SJCRH30 (cell line): ENCODE data around the gene PRMT7. TPM values are rescaled to one million over a fixed set of nuclear protein-coding genes. Genes with fewer than 3 reads are reported as not detected.
A peak's percentile ranks its signal among the peaks of the same experiment; 100 is the strongest.

ENCODE experiments used
- DNase-seq, 2 experiments: peaks; one replicate each; pipeline ENCODE4 v3.0.0-alpha.2; 2015 to 2020
- H3K27ac ChIP-seq: fragments of 250-450 bp; sonication (Bioruptor Pico); 2 replicates; pipeline ENCODE4 v1.5.1; 2020; ENCODE audit warnings: mild to moderate bottlenecking, moderate library complexity
- H3K27me3 ChIP-seq: fragments of 250-450 bp; sonication (Bioruptor Pico); 2 replicates; pipeline ENCODE4 v1.5.1; 2020; ENCODE audit warnings: mild to moderate bottlenecking, moderate library complexity
- H3K36me3 ChIP-seq: fragments of 250-450 bp; sonication (Bioruptor Pico); 2 replicates; pipeline ENCODE4 v1.5.1; 2020; ENCODE audit warnings: mild to moderate bottlenecking, moderate library complexity
- H3K4me1 ChIP-seq: fragments of 250-450 bp; sonication (Bioruptor Pico); 2 replicates; pipeline ENCODE4 v1.5.1; 2020; ENCODE audit warnings: mild to moderate bottlenecking, moderate library complexity
- H3K4me3 ChIP-seq: fragments of 250-450 bp; sonication (Bioruptor Pico); 2 replicates; pipeline ENCODE4 v1.5.1; 2020; ENCODE audit warnings: mild to moderate bottlenecking, moderate library complexity
- H3K9me3 ChIP-seq: fragments of 250-450 bp; sonication (Bioruptor Pico); replicated peaks from 2 replicates; pipeline ENCODE4 v1.5.1; 2020; ENCODE audit warnings: mild to moderate bottlenecking, moderate library complexity
- total RNA-seq: library from RNA; depleted of rRNA; stranded (reverse); fragments of >200 nt; shearing (Covaris generic); gene quantifications from 2 replicates; pipeline ENCODE4 v1.2.3, GENCODE V29; 2014

The PRMT7 gene
- total RNA-seq, 1 experiment from 2014 or later: 39.5 TPM

DNA sequence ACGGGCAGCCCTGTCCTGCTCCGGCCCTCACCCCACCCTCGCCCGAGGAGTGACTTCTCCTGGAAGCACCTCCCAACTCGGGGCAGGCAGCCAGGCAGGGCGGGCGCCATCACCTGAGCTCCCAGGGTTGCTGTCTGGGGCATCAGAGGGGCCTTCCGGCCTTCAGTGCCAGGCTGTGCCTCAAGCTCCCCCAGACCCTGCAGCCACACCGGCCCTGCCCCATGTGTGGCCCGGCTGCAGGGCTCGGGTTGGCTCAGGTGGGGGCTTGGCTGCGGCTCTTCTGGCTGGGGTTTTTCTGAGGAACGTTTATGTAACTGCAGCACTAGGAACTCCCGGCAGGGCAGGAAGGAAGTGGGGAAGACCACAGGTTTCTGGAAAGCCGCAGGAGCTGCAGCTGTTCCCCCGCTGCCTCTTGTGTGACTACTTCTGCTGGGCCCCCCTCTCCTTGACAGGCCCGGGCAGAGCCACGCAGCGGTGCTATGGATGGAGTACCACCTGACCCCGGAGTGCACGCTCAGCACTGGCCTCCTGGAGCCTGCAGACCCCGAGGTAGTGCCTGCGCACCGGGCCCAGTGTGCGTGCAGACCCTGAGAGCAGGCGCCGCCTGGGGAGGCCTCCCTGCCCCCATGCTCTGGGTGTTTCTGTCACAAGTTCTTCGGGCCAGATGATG lies 45.6 kb downstream of the PRMT7 start:
- Histone ChIP-seq H3K9me3 (no peaks in the 10 kb centered on the region), H3K4me3 (no peak overlapping the region), H3K27me3 (no peaks in the 10 kb centered on the region), H3K4me1 (peaks cover 16% of the 10 kb centered on the region), H3K27ac (peak overlapping the region; percentile 61), H3K36me3 (no peaks in the 10 kb centered on the region; the same call in 1 of the 2 replicates)
- DNase-seq: peak; percentile 83 to 84

- Histone ChIP-seq H3K27me3 (no peaks in the 10 kb centered on the region), H3K9me3 (no peaks in the 10 kb centered on the region), H3K27ac (peak overlapping the region; percentile 14; the same call in 1 of the 2 replicates), H3K36me3 (no peaks in the 10 kb centered on the region; the same call in 1 of the 2 replicates), H3K4me3 (no peak overlapping the region), H3K4me1 (peaks cover 16% of the 10 kb centered on the region)
- no peak for DNase-seq
Observed at GRCh38 chr16:68356919-68357286, 46.1 kb downstream of the PRMT7 start.

- Histone ChIP-seq H3K27ac (no peak overlapping the region), H3K4me3 (no peak overlapping the region), H3K27me3 (no peaks in the 10 kb centered on the region), H3K36me3 (no peaks in the 10 kb centered on the region; the same call in 1 of the 2 replicates), H3K4me1 (peaks cover 17% of the 10 kb centered on the region), H3K9me3 (no peaks in the 10 kb centered on the region)
- DNase-seq: no peak
Observed at GRCh38 chr16:68357521-68357922, 46.7 kb downstream of the PRMT7 start.

- Histone ChIP-seq H3K9me3 (no peaks in the 10 kb centered on the region), H3K4me3 (no peak overlapping the region), H3K27ac (no peak overlapping the region), H3K27me3 (no peaks in the 10 kb centered on the region), H3K4me1 (peaks cover 19% of the 10 kb centered on the region), H3K36me3 (no peaks in the 10 kb centered on the region; the same call in 1 of the 2 replicates)
- no peak for DNase-seq
Observed at GRCh38 chr16:68357923-68358322, 47.1 kb downstream of the PRMT7 start.

- Histone ChIP-seq H3K36me3 (no peaks in the 10 kb centered on the region; the same call in 1 of the 2 replicates), H3K27me3 (no peaks in the 10 kb centered on the region), H3K9me3 (no peaks in the 10 kb centered on the region), H3K4me3 (no peak overlapping the region), H3K4me1 (peaks cover 19% of the 10 kb centered on the region), H3K27ac (no peak overlapping the region)
- no peak for DNase-seq
Observed at GRCh38 chr16:68358951-68359350, 48.1 kb downstream of the PRMT7 start.

GRCh38 chr16:68359398-68360191 lies 48.8 kb downstream of the PRMT7 start:
- H3K4me3 ChIP-seq: no peak overlapping the region
- no peaks in the 10 kb centered on the region; the same call in 1 of the 2 replicates for H3K36me3 ChIP-seq
- peaks cover 19% of the 10 kb centered on the region for H3K4me1 ChIP-seq
- H3K27me3 ChIP-seq: no peaks in the 10 kb centered on the region
- no peaks in the 10 kb centered on the region for H3K9me3 ChIP-seq
- no peak overlapping the region for H3K27ac ChIP-seq
- DNase-seq: no peak

GRCh38 chr16:68360547-68360946 lies 49.7 kb downstream of the PRMT7 start:
- Histone ChIP-seq H3K4me3 (no peak overlapping the region), H3K27me3 (no peaks in the 10 kb centered on the region), H3K27ac (no peak overlapping the region), H3K36me3 (no peaks in the 10 kb centered on the region; the same call in 1 of the 2 replicates), H3K4me1 (peaks cover 19% of the 10 kb centered on the region), H3K9me3 (no peaks in the 10 kb centered on the region)
- no peak for DNase-seq

GRCh38 chr16:68360956-68361355 lies 50.1 kb downstream of the PRMT7 start:
- no peaks in the 10 kb centered on the region for H3K27me3 ChIP-seq
- peaks cover 14% of the 10 kb centered on the region for H3K4me1 ChIP-seq
- no peaks in the 10 kb centered on the region for H3K9me3 ChIP-seq
- H3K27ac ChIP-seq: no peak overlapping the region
- peak in 1 of 2 experiments; percentile 14 for DNase-seq
- H3K36me3 ChIP-seq: no peaks in the 10 kb centered on the region; the same call in 1 of the 2 replicates
- H3K4me3 ChIP-seq: no peak overlapping the region

- Histone ChIP-seq H3K36me3 (no peaks in the 10 kb centered on the region; the same call in 1 of the 2 replicates), H3K27me3 (no peaks in the 10 kb centered on the region), H3K9me3 (no peaks in the 10 kb centered on the region), H3K4me3 (no peak overlapping the region), H3K4me1 (peaks cover 10% of the 10 kb centered on the region), H3K27ac (no peak overlapping the region)
- DNase-seq: no peak
Observed at GRCh38 chr16:68361485-68361884, 50.7 kb downstream of the PRMT7 start.

DNA sequence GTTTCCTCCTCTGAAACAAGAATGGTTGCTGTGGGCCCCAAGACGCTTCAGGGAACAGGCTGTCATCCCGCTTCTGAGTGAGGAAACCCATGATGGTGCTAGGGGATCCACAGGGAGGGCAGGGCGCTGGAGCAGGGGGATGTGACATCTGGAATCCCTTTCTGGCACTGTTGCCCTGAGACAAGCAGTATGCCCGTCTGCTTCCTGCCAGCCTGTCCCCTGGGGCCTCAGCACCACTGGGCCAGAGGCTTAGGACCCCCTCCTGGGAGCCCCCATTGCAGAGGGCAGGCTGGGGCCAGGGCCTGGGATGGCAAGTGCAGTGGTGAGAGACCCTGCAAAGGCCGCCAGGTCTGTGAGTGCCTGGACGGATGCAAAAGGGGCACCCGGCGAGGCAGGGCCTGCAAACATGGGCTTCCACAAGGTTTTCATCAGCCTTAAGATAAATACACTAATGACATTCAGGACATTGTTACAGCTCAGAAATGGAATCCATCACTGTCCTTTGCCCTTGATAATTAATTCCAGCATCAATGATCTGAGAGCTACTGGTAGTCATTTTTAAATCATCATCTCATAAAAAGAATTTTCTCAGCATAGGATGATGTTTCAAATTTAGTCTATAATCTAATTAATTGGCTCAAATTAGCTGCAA lies 51.6 kb downstream of the PRMT7 start:
- Histone ChIP-seq H3K27ac (no peak overlapping the region), H3K36me3 (no peaks in the 10 kb centered on the region), H3K9me3 (no peaks in the 10 kb centered on the region), H3K4me1 (peaks cover 3% of the 10 kb centered on the region; the same call in 1 of the 2 replicates), H3K4me3 (no peak overlapping the region), H3K27me3 (no peaks in the 10 kb centered on the region)
- no peak for DNase-seq

DNA sequence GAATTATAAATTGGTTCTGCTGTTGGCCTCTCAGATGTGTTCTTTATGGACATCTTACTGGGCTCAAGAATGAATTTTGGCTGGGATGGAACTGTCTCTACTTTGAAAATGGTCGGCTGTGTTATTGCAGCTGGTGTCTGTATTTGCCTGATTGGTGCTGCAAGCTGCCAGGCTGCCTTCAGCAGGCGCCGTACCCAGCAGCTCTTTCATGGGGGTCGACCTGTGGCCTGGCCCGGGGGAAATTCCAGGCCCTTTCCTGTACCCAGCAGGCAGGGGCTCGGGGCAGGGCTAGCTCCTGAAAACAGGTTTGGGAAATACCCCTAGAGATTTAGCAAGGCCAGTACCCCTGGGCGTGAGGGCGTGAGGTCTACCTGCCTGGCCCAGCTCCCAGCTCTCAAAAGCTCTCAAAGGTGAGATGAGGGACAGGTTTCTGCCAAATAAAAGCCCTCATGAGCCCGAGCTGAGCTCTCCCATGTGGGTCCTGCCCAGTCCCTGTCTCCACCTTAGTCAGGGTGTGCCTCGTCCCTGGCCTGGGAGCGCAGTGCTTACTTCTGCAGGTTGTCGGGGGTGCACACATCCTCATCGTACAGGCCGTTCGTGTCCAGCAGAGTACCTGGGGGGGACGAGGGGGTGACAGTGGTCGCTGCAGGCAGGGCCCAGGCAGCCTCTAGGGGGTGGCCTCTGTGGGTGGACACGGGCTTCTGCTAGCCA lies 52.3 kb downstream of the PRMT7 start:
- Histone ChIP-seq H3K9me3 (no peaks in the 10 kb centered on the region), H3K27ac (no peak overlapping the region), H3K4me3 (no peak overlapping the region), H3K36me3 (no peaks in the 10 kb centered on the region), H3K27me3 (no peaks in the 10 kb centered on the region), H3K4me1 (peaks cover 3% of the 10 kb centered on the region; the same call in 1 of the 2 replicates)
- DNase-seq: no peak

- H3K9me3 ChIP-seq: no peaks in the 10 kb centered on the region
- no peaks in the 10 kb centered on the region for H3K27me3 ChIP-seq
- no peak overlapping the region for H3K27ac ChIP-seq
- no peaks in the 10 kb centered on the region for H3K36me3 ChIP-seq
- no peak overlapping the region for H3K4me3 ChIP-seq
- peaks cover 3% of the 10 kb centered on the region; the same call in 1 of the 2 replicates for H3K4me1 ChIP-seq
- DNase-seq: no peak
Observed at GRCh38 chr16:68363658-68364521, 53.1 kb downstream of the PRMT7 start.

DNA sequence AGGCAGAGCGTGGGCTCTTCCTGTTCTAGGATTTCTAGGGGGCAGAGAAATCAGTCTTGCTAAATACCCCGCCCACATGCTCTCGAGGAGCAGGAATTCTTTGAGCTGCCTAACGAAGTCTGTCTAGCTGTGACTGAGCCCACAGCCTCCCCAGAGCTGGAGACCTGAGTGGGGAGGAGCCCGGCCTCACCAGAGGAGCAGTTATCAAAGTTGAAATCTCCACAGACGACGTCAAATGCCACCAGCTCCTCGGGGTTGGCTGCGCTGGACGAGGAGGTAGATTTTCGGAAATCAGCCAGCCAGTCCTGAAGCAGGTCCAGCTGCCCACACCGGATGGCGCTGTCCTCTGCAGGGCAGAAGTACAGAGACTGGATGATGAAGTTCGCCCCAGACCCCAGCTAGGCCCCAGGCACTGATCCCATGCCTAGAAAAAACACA lies 53.8 kb downstream of the PRMT7 start:
- Histone ChIP-seq H3K27me3 (no peaks in the 10 kb centered on the region), H3K4me3 (no peak overlapping the region), H3K36me3 (no peaks in the 10 kb centered on the region), H3K9me3 (no peaks in the 10 kb centered on the region), H3K27ac (no peak overlapping the region), H3K4me1 (peaks cover 3% of the 10 kb centered on the region; the same call in 1 of the 2 replicates)
- DNase-seq: no peak
